Measurements from ENCODE around the gene PLD6.
"Not testable (repeated sequence)": the region's sequence is repeated elsewhere in the genome, so short reads cannot be mapped to it uniquely, and the experiment has no call there.

PLD6 gene

DNA sequence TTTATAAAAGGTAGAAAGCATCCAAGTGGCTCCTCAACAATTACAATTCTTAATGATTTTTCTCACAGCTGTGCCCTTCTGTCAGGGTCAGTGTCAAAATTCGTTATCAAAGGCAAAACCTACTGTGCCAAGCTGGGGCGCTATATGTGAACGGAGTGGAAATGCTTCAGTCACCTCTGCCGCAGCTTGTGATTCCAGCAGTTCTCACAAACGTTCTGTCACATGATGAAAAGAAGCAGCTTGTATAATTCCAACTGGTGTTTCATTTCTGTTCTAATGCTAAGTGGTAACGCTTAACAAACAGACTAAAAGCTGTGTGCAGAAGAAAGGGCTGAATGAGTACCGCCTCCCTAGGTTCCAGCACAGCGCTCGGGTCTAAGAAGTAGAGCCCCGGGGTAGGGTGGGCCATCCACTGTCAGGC, 14.2 kb downstream of the PLD6 start:
- no peaks in the 10 kb centered on the region for H3K9me3 Mint-ChIP-seq
- ATAC-seq (no peak), DNase-seq (no peak)
- no peak overlapping the region for H3K4me3 Mint-ChIP-seq
- H3K27me3 Mint-ChIP-seq: no peaks in the 10 kb centered on the region
- no peak overlapping the region for H3K27ac Mint-ChIP-seq
- peaks cover 6% of the 10 kb centered on the region for H3K4me1 Mint-ChIP-seq

DNA sequence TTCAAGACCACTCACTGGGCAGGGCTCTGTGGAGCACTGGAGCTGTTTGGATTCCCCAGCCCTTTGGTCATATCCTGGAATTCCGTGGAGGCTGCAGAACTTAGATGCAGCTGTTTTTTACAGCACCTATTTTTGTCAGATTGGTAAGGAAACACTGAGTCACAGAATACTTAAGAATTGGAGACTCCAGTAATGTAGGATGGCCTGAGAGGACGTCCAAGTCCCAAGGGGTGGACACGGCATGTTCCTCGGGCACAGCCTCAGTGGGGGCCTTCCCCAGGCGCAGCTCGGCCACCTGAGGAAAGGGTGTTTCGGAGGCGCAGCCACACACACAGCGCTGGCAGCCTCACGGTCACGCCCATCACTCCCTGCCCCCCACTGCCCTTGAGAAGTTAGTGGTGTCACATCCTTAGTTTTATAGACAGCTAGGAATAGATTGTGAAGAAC, 14.8 kb downstream of the PLD6 start:
- no peak for ATAC-seq
- H3K27me3 Mint-ChIP-seq: no peaks in the 10 kb centered on the region
- H3K4me3 Mint-ChIP-seq: no peak overlapping the region
- H3K27ac Mint-ChIP-seq: peak overlapping the region in 1 of 2 donors; percentile 42
- no peaks in the 10 kb centered on the region for H3K9me3 Mint-ChIP-seq
- peaks cover 13% of the 10 kb centered on the region for H3K4me1 Mint-ChIP-seq
- DNase-seq: no peak

DNA sequence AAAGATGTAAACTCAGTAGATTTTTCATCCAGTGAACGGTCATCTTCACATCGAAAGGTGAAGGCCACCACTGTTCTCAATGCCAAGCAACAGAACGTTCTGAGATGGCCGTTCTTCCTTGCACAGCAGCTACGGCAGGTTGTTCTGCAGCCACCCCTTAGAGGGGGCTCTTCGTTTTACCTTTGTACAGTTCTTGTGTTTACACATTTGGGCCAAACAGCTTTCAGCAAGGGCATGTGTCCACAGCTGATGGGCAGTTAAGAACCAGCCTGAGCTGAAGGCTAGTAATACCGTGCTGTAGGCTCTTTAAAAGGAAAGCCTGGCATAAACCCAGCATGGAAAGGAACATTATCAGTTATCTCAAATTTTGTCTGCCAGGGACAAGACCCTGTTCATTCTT, 15.9 kb downstream of the PLD6 start:
- Mint-ChIP-seq H3K9me3 (no peaks in the 10 kb centered on the region), H3K27ac (no peak overlapping the region), H3K4me1 (peaks cover 24% of the 10 kb centered on the region), H3K27me3 (no peaks in the 10 kb centered on the region), H3K4me3 (no peak overlapping the region)
- DNase-seq (no peak), ATAC-seq (no peak)

DNA sequence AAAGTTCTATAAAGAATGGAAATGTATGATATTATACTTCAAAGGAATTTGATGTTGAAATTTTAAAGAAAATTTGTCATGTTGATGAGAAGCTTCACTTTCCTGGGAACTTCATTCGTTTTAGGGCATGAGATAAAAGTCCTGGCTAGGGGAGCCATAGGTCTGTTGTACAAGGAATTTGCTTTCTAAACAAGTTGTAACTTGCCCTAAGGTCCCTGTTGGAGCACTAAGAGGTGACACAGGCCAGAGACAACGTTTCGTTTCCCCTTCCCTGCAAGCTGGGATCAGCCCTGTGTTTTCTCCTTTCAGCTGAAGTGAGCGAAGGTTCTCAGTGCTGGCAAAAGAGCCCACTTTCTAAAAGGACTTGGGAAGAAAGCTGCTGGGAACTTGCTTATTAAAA, 16.6 kb downstream of the PLD6 start:
- DNase-seq (no peak), ATAC-seq (no peak)
- Mint-ChIP-seq H3K27ac (no peak overlapping the region), H3K9me3 (no peaks in the 10 kb centered on the region), H3K4me3 (no peak overlapping the region), H3K27me3 (no peaks in the 10 kb centered on the region), H3K4me1 (peaks cover 31% of the 10 kb centered on the region)

DNA sequence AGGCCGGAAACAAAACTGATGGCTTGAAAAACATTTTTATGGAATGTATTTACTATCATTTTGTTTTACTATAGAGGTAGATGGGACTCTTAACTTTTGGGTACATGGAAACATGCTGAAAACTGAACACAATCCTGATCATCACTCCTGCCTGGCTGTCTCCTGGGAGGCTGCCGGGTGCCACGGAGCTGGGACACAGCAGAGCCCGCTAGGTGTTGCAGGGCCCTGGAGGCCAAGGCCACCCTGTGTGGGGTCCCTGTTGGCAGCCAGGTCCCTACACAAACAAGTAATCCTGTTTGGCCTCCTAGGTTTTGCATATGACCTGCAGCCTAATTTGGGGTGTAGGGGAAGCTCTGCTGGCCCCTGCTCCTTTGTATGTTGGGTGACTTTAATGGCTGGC, 17.5 kb downstream of the PLD6 start:
- H3K4me1 Mint-ChIP-seq: peaks cover 40% of the 10 kb centered on the region
- H3K9me3 Mint-ChIP-seq: no peaks in the 10 kb centered on the region
- H3K27ac Mint-ChIP-seq: no peak overlapping the region
- DNase-seq: no peak
- H3K27me3 Mint-ChIP-seq: no peaks in the 10 kb centered on the region
- H3K4me3 Mint-ChIP-seq: no peak overlapping the region
- ATAC-seq: no peak

DNA sequence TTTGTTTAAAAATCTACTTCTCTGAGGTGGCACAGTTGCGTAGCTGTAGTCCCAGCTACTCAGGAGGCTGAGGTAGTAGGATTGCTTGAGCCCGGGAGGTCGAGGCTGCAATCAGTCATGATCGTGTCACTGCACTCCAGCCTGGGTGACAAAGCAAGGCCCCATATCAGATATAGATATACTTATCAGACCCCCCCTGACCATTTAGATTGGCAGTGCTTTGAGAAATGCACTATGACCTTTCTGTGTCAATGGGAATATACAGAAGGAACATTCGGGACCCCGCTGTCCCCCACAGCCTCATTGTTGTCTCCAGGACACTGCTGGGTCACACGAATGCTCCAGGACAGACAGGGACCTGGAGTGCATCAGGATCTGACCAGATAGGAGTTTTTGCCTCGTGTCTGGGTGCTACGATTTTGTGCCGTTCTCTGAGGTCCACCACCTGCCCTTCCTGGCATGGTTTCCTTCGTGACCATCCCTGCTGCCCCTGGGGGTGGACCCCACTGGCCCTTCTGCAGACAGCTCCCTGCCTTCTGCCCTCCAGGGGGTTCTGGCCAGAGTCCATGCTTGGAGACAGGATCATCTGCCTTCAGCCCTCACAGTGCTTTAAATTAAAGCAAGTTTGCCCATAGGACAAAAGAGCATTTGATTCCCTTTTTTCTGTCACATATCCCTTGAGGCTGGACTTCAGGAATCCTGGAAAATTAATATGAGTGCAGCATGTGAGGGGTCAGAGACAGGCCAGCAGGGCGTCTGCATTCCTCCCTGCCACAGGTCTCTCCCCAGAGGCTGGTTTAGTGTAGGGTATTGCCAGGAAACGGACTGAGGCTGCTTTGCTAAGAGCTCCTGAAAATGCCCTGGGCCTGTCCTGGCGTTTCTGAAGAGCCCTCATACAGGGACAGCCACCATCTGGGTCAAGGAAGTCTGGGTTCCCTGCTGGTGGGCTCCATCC, 19.3 kb downstream of the PLD6 start:
- no peak for ATAC-seq
- peak overlapping the region in 1 of 2 donors; percentile 60 for H3K4me3 Mint-ChIP-seq
- peaks cover 56% of the 10 kb centered on the region for H3K4me1 Mint-ChIP-seq
- DNase-seq: no peak
- peak overlapping the region; percentile 48 to 50 for H3K27ac Mint-ChIP-seq
- H3K27me3 Mint-ChIP-seq: no peaks in the 10 kb centered on the region
- H3K9me3 Mint-ChIP-seq: no peaks in the 10 kb centered on the region

DNA sequence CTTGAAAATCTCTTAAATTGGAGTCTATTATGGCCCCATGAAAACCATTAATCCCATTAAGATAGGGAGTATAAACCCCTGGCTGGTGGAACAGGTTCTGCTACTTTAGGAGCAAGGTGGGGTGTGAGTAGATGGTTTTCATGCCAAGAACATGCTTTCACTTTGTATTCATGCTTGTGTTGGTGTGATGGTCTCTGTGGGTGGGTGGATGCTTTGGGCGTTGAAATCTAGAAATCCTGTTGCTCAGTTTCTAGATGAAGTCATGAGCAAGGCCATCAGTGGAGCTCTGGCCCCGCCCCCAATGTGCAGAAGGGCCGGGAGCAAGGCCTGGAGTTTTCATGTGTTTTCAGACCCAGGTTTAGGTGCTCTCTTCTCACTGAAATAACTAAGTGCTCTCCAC, 20.1 kb downstream of the PLD6 start:
- H3K4me3 Mint-ChIP-seq: peak overlapping the region; percentile 60 to 67
- peaks cover 64% of the 10 kb centered on the region for H3K4me1 Mint-ChIP-seq
- DNase-seq (peak; percentile 39 to 56), ATAC-seq (peak; percentile 84)
- no peaks in the 10 kb centered on the region for H3K27me3 Mint-ChIP-seq
- H3K27ac Mint-ChIP-seq: peak overlapping the region; percentile 48 to 89
- H3K9me3 Mint-ChIP-seq: no peaks in the 10 kb centered on the region

DNA sequence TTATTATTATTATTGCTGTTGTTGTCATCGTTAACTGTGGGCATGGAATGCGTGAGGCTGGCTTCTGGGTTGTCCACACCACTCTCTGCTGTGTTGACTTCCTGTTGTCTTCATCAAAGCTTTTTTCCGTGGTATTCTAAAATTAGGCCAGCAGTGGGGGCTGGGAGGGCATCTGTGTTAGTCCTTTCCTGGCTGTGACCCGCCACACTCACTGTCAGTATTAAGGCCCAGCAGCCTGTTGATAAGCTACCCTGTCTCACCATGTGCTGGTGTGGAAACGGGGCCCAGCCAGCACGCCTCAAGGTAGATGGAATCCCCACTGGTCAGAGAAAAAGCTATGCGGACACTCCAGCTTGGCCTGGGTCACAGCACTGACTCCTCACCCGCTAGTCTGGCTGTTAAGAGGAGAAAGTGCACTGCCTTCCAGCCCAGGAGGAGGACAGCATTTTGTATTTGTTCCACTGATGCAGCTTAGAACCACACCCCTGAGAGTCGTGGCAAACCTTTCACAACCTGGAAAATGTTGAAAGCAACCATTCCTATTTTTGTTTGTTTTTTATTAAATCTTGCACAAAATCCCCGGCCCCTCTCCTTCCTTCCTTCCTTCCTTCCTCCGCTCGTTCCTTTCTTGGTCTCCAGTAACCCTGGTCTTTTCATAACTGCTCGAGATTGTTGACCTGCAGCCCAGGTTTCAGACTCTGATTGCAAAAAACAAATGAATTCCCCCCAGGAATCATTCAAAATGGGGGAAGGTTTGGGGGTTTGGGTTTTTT, 21.0 kb downstream of the PLD6 start:
- not testable (repeated sequence) for DNase-seq, H3K9me3 Mint-ChIP-seq, ATAC-seq, H3K27me3 Mint-ChIP-seq
- Mint-ChIP-seq H3K27ac (peak overlapping the region in 1 of 2 donors; percentile 89), H3K4me1 (peaks cover 73% of the 10 kb centered on the region), H3K4me3 (peak overlapping the region; percentile 60 to 67)

DNA sequence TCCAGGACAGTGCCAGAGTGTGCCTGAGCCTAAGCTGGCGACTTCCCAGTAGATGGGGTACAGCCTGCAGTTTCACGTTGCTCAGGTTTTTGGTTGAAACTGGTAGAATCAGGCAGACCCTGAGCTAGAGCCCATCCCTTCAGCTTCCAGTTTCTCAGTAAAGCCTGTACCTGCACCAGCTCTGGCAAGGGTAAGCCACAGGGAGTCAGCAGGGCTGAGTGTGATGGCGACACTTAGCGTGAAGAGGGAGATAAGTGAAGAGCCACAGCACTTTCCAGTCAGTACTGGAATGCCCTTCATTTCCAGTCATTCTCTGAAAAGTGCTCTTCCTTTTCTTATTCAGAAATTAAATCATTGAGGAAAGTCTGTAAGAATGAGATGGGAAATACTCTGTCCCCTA, 22.4 kb downstream of the PLD6 start:
- DNase-seq (no peak), ATAC-seq (no peak)
- H3K4me3 Mint-ChIP-seq: no peak overlapping the region
- H3K4me1 Mint-ChIP-seq: peaks cover 87% of the 10 kb centered on the region
- no peak overlapping the region for H3K27ac Mint-ChIP-seq
- no peaks in the 10 kb centered on the region for H3K27me3 Mint-ChIP-seq
- H3K9me3 Mint-ChIP-seq: no peaks in the 10 kb centered on the region

DNA sequence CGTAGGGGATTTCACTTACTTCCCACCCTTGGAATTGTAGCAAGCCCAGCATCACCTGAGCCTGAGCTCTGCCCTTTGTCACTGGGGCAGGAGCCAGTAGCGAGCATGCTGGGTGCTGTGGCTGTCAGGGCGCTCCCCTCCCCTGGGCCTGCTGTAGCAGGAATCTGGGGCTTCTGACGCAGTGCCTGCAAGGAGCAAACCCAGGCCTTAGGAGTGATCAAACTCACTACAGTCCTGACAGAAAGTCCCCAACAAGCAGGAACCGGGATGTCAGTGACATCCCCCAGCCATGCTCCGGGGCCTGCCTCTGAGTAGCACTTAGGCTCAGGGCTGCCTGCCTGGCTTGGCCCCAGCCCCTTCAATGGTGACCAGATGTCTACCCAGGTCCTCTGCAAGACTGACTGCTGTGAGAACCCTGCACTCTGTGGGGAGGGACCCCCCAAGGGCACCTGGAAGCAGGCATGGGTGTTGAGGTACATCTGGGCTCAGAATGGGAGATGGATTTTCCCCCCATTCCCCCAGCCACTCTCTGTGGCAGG, 23.5 kb downstream of the PLD6 start:
- Mint-ChIP-seq H3K27me3 (no peaks in the 10 kb centered on the region), H3K4me3 (peak overlapping the region; percentile 81 to 82), H3K4me1 (peaks cover 98% of the 10 kb centered on the region), H3K27ac (no peak overlapping the region), H3K9me3 (no peaks in the 10 kb centered on the region)
- DNase-seq: no peak
- no peak for ATAC-seq

DNA sequence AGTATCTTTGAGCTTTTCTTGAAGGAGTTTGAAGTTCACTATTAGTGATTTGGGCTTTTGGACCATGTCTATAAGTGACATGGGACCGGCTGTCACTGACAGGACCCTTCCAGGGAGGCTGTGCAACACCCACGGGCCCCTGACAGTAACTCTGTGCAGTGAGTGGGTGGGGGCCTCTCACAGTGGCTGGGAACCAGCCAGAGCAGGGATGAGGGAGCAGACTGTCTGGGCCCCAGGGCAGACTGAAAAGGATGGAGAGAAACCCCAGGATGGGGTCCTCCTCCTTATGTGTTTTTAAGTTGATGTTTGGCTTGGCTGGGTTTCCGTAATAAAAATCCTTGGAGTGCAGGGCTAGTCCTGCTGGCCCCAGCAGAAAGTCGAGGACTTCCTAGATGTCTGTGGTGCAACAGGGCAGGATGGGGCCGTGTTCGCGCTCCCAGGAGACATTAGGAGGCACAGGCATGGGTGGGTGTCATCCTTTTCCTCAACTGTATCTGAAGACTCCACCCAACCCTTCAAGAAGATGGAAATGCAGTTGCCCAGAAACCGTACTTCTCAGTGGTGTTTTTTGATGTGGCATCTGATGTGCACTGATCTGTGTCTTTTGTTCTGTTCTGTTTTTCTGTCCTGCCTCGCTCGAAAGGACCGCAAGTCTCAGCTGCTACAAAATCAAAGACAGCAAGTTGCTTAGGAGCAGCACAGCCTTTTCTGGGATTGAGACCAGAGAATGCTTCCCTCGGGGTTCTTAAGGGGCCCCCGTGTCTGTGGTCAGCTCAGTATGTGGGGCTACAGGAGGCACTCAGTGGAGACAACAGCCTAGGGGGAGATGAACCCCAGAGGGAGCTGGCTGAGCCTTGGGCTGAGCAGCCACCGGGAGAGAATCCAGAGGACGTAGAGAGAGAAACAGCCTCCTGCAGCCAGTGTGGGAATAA, 24.2 kb downstream of the PLD6 start:
- H3K27ac Mint-ChIP-seq: peak overlapping the region; percentile 76 to 88
- H3K9me3 Mint-ChIP-seq: no peaks in the 10 kb centered on the region
- peak; percentile 15 to 24 for DNase-seq
- peak overlapping the region; percentile 81 to 82 for H3K4me3 Mint-ChIP-seq
- ATAC-seq: peak; percentile 41
- no peaks in the 10 kb centered on the region for H3K27me3 Mint-ChIP-seq
- H3K4me1 Mint-ChIP-seq: peaks cover 98% of the 10 kb centered on the region

DNA sequence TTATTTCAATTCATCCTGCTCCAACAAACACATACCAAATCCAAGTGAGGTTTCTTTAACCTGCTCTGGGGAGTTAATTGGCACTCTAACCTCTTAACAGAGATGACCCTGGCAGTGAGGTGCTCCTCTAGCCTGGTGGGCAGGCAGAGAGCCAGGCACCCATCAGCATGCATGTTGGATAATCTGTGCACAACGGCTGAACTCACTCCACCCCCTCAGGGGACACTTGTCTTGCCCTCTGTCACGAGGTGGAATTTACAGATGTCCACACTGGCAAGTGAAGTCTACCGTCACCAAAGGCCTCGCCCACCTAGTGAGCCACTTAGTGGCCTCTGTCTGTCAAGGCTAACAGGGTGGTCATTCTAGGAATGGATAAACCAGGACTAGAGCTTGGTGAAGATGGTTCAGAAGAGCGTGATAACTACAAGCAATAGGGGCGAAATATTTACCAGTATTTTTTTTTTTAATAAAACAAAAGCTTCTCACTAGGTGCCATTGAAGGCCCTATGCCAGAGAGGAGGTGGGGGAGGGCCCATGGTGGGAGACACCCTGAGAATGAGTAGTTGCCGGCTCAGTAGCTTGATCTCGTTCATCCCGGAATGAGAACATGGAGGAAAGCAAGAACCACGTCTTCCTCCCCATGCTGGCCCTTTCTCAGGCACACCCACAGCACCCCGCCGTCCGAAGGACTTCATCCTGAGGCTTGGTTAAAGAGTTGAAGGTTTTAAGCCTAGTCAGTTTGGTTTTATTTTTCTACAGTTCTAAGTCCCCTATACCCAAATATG, 25.2 kb downstream of the PLD6 start:
- no peak for DNase-seq
- H3K4me1 Mint-ChIP-seq: peaks cover 98% of the 10 kb centered on the region
- H3K27ac Mint-ChIP-seq: peak overlapping the region; percentile 99
- no peaks in the 10 kb centered on the region for H3K9me3 Mint-ChIP-seq
- H3K4me3 Mint-ChIP-seq: peak overlapping the region; percentile 81 to 83
- no peak for ATAC-seq
- no peaks in the 10 kb centered on the region for H3K27me3 Mint-ChIP-seq

DNA sequence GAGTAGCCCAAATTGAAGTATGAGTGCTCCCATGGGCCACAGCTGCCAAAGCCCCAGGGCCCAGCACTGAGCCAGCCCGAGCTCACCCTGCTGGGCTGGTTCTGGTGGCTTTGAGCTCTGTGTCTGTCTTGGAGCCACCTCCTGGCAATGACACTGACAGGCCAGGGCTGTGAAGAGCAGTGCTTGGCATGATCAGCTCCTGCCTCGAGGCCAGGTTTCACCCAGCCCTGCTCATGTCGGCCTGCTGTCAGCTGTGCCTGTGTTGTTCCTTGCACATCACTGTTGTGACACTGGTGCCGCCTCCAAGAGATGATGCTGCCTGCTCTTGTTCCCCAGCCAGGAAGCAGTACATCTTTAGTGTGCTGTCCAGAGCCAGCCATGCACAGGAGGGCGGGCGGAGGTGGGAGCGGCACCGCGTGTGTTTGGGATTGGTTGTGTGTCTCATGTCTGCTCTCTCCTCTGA, 26.0 kb downstream of the PLD6 start:
- DNase-seq: peak; percentile 20 to 38
- peaks cover 98% of the 10 kb centered on the region for H3K4me1 Mint-ChIP-seq
- H3K27me3 Mint-ChIP-seq: no peaks in the 10 kb centered on the region
- H3K27ac Mint-ChIP-seq: peak overlapping the region; percentile 99
- H3K4me3 Mint-ChIP-seq: peak overlapping the region; percentile 81 to 83
- no peaks in the 10 kb centered on the region for H3K9me3 Mint-ChIP-seq
- peak; percentile 32 for ATAC-seq

DNA sequence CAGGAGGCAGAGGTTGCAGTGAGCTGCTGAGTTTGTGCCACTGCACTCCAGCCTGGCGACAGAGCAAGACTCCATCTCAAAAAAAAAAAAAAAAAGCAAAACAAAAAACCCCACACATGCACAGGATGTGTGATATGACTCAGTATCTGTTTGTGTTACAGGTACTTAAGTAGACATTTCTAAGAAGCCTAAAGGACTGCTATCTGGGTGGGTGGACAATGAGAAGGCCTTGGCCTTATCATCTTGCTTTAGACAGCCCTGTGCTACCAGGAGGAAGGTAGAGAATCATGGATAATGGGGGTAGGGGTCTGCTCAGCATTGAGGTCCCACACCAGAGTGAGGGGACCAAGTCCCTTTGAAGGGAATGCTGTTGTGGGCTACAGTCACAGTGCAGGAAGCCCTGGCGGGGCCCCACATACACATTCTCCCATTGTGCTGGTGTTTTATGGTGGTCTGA, 26.7 kb downstream of the PLD6 start:
- Mint-ChIP-seq H3K4me1 (peaks cover 97% of the 10 kb centered on the region), H3K9me3 (no peaks in the 10 kb centered on the region), H3K27ac (peak overlapping the region; percentile 99), H3K27me3 (no peaks in the 10 kb centered on the region), H3K4me3 (peak overlapping the region; percentile 81 to 83)
- peak; percentile 91 for ATAC-seq
- peak; percentile 45 to 47 for DNase-seq
